WTC11 (cell line): Measurements from ENCODE around the gene NET1. TPM values are rescaled to one million over a fixed set of nuclear protein-coding genes. Genes with fewer than 3 reads are reported as not detected.

ENCODE experiments used
- ATAC-seq: fragments of 200-7000 bp; cut with Tn5 transposase; 2 replicates; pipeline ENCODE4 v1.10.0; 2021; ENCODE audit warnings: mild to moderate bottlenecking, moderate library complexity
- CTCF ChIA-PET: fragments of 300-600 bp; sonication (Branson Sonifier 250); formaldehyde crosslinking; loops from one replicate; lab custom pipeline; 2021; ENCODE audit warnings: antibody characterized with exemption; lab: Charles Lee
- POLR2A ChIA-PET: fragments of 350-600 bp; sonication (Branson Sonifier 250); formaldehyde crosslinking; loops from one replicate; lab custom pipeline; 2021; ENCODE audit warnings: antibody characterized with exemption; lab: Charles Lee
- DNase-seq: peaks from one replicate; pipeline ENCODE4 v3.0.0; 2021; ENCODE audit warnings: low spot score
- H3K27ac Mint-ChIP-seq: 2 replicates; pipeline ENCODE4 v1.8.0; 2021; ENCODE audit warnings: mixed read lengths
- H3K27me3 Mint-ChIP-seq: 2 replicates; pipeline ENCODE4 v1.8.0; 2021; ENCODE audit warnings: low read depth, mild to moderate bottlenecking, moderate library complexity, mixed read lengths
- H3K36me3 Mint-ChIP-seq: 2 replicates; pipeline ENCODE4 v1.8.0; 2021; ENCODE audit warnings: mixed read lengths
- H3K4me1 Mint-ChIP-seq: 2 replicates; pipeline ENCODE4 v1.8.0; 2022; ENCODE audit warnings: mixed read lengths
- H3K4me3 Mint-ChIP-seq: 2 replicates; pipeline ENCODE4 v1.8.0; 2021; ENCODE audit warnings: mild to moderate bottlenecking, moderate library complexity, mixed read lengths
- H3K9me3 Mint-ChIP-seq: 2 replicates; pipeline ENCODE4 v1.8.0; 2021; ENCODE audit warnings: mixed read lengths
- CREM ChIP-seq: sonication (generic); formaldehyde crosslinking; IDR thresholded peaks from 2 replicates; pipeline ENCODE4 v1.8.1; 2022; ENCODE audit warnings: mild to moderate bottlenecking, missing genetic modification reagents, moderate library complexity
- E2F5 ChIP-seq: sonication (generic); formaldehyde crosslinking; IDR thresholded peaks from 2 replicates; pipeline ENCODE4 v1.8.1; 2022; ENCODE audit warnings: mild to moderate bottlenecking, moderate library complexity, missing genetic modification reagents
- ELF4 ChIP-seq: sonication (generic); formaldehyde crosslinking; IDR thresholded peaks from 2 replicates; pipeline ENCODE4 v1.8.1; 2022; ENCODE audit warnings: low read depth, mild to moderate bottlenecking, moderate library complexity, missing genetic modification reagents
- EMX1 ChIP-seq: fragments of 250-450 bp; sonication (Bioruptor Pico); IDR thresholded peaks from 2 replicates; pipeline ENCODE4 v1.8.0; 2021; ENCODE audit warnings: mild to moderate bottlenecking
- FOXJ3 ChIP-seq: sonication (generic); formaldehyde crosslinking; IDR thresholded peaks from 2 replicates; pipeline ENCODE4 v1.9.0; 2021; ENCODE audit warnings: missing genetic modification reagents, mild to moderate bottlenecking, borderline replicate concordance
- GRHL2 ChIP-seq: fragments of 250-450 bp; sonication (Bioruptor Pico); IDR thresholded peaks from 2 replicates; pipeline ENCODE4 v1.8.0; 2022; ENCODE audit warnings: mild to moderate bottlenecking, moderate library complexity; ENCODE audit not compliant: insufficient replicate concordance, severe bottlenecking
- IRF1 ChIP-seq: sonication (generic); formaldehyde crosslinking; IDR thresholded peaks from 2 replicates; pipeline ENCODE4 v1.8.0; 2023; ENCODE audit warnings: missing genetic modification reagents
- JUN ChIP-seq: sonication (generic); formaldehyde crosslinking; IDR thresholded peaks from 2 replicates; pipeline ENCODE4 v1.8.0; 2023; ENCODE audit warnings: mild to moderate bottlenecking, missing genetic modification reagents
- NR1H2 ChIP-seq: sonication (generic); formaldehyde crosslinking; IDR thresholded peaks from 2 replicates; pipeline ENCODE4 v1.9.0; 2021; ENCODE audit warnings: mild to moderate bottlenecking, moderate library complexity, missing genetic modification reagents
- NR2C2 ChIP-seq: sonication (generic); formaldehyde crosslinking; IDR thresholded peaks from 2 replicates; pipeline ENCODE4 v1.8.0; 2022; ENCODE audit warnings: mild to moderate bottlenecking, missing genetic modification reagents
- NR3C1 ChIP-seq: sonication (generic); formaldehyde crosslinking; conservative IDR thresholded peaks from 2 replicates; pipeline ENCODE4 v1.8.1; 2023; ENCODE audit warnings: low read depth, mild to moderate bottlenecking, missing genetic modification reagents
- PRDM15 ChIP-seq: sonication (generic); formaldehyde crosslinking; IDR thresholded peaks from 2 replicates; pipeline ENCODE4 v1.8.0; 2022; ENCODE audit warnings: missing genetic modification reagents
- PREB ChIP-seq: sonication (generic); formaldehyde crosslinking; IDR thresholded peaks from 2 replicates; pipeline ENCODE4 v1.8.1; 2022; ENCODE audit warnings: mild to moderate bottlenecking, missing genetic modification reagents, moderate library complexity, borderline replicate concordance
- RORB ChIP-seq: fragments of 250-450 bp; sonication (Bioruptor Pico); IDR thresholded peaks from 2 replicates; pipeline ENCODE4 v1.9.0; 2021; ENCODE audit warnings: mild to moderate bottlenecking
- SMAD4 ChIP-seq: sonication (generic); formaldehyde crosslinking; IDR thresholded peaks from 2 replicates; pipeline ENCODE4 v1.8.0; 2022; ENCODE audit warnings: mild to moderate bottlenecking, missing genetic modification reagents
- SOX15 ChIP-seq: fragments of 250-450 bp; sonication (Bioruptor Pico); IDR thresholded peaks from 2 replicates; pipeline ENCODE4 v1.9.0; 2021; ENCODE audit warnings: mild to moderate bottlenecking
- TEAD1 ChIP-seq: sonication (generic); formaldehyde crosslinking; IDR thresholded peaks from 2 replicates; pipeline ENCODE4 v1.8.0; 2022; ENCODE audit warnings: mild to moderate bottlenecking, missing genetic modification reagents
- TEAD4 ChIP-seq: sonication (generic); formaldehyde crosslinking; IDR thresholded peaks from 2 replicates; pipeline ENCODE4 v1.8.0; 2022; ENCODE audit warnings: mild to moderate bottlenecking, missing genetic modification reagents
- ZBTB21 ChIP-seq: sonication (generic); formaldehyde crosslinking; IDR thresholded peaks from 2 replicates; pipeline ENCODE4 v1.8.1; 2023; ENCODE audit warnings: mild to moderate bottlenecking, missing genetic modification reagents, borderline replicate concordance
- ZMAT4 ChIP-seq: fragments of 250-450 bp; sonication (Bioruptor Pico); IDR thresholded peaks from 2 replicates; pipeline ENCODE4 v1.9.0; 2021; ENCODE audit warnings: mild to moderate bottlenecking
- ZNF121 ChIP-seq: sonication (generic); formaldehyde crosslinking; IDR thresholded peaks from 2 replicates; pipeline ENCODE4 v1.8.0; 2023; ENCODE audit warnings: missing genetic modification reagents
- ZNF423 ChIP-seq: fragments of 250-450 bp; sonication (Bioruptor Pico); IDR thresholded peaks from 2 replicates; pipeline ENCODE4 v2.1.2; 2022; ENCODE audit warnings: mild to moderate bottlenecking, moderate library complexity
- ZNF671 ChIP-seq: fragments of 250-450 bp; sonication (Bioruptor Pico); IDR thresholded peaks from 2 replicates; pipeline ENCODE4 v1.8.0; 2021; ENCODE audit warnings: mild to moderate bottlenecking
- total RNA-seq: library from RNA; stranded (reverse); gene quantifications from 3 replicates; pipeline ENCODE4 v1.2.3, GENCODE V29; 2021
- TF ChIP-seq, protein P1 (sequence below): fragments of 250-450 bp; sonication (Bioruptor Pico); IDR thresholded peaks from 2 replicates; pipeline ENCODE4 v1.9.0; 2021; ENCODE audit warnings: moderate library complexity, mild to moderate bottlenecking, inconsistent platforms, borderline replicate concordance
- TF ChIP-seq, protein P2 (sequence below): sonication (generic); formaldehyde crosslinking; conservative IDR thresholded peaks from 2 replicates; pipeline ENCODE4 v1.8.1; 2022; ENCODE audit warnings: mild to moderate bottlenecking, missing genetic modification reagents
- TF ChIP-seq, protein P3 (sequence below): sonication (generic); formaldehyde crosslinking; IDR thresholded peaks from 2 replicates; pipeline ENCODE4 v1.8.1; 2023; ENCODE audit warnings: mild to moderate bottlenecking, moderate library complexity, missing genetic modification reagents

NET1 gene
- total RNA-seq, 1 experiment from 2014 or later: 85.4 TPM

- DNase-seq: no peak
- ChIA-PET POLR2A (no interaction called here), CTCF (no interaction called here)
- ATAC-seq: no peak
- Mint-ChIP-seq H3K27ac (no peak overlapping the region), H3K4me3 (no peak overlapping the region), H3K9me3 (peaks cover 14% of the 10 kb centered on the region), H3K27me3 (peaks cover under 1% of the 10 kb centered on the region; the same call in 1 of the 2 replicates), H3K36me3 (peaks cover 14% of the 10 kb centered on the region), H3K4me1 (0 out of 2 replicates have a peak, but pooled peaks cover 5% of the 10 kb centered on the region)
- TF ChIP-seq ZMAT4 (CRISPR knock-in tag) (no peak), IRF1 (CRISPR knock-in tag) (no peak), NR3C1 (CRISPR knock-in tag) (no peak), ZNF671 (CRISPR knock-in tag) (no peak), SOX15 (no peak), ELF4 (no peak), NR2C2 (no peak), CREM (no peak), EMX1 (CRISPR knock-in tag) (no peak), FOXJ3 (CRISPR knock-in tag) (no peak), PRDM15 (CRISPR knock-in tag) (no peak), PREB (no peak), SMAD4 (no peak), ZNF423 (CRISPR knock-in tag) (no peak), JUN (CRISPR knock-in tag) (no peak), ZNF121 (no peak), TEAD4 (no peak)
- TF ChIP-seq, protein P1, sequence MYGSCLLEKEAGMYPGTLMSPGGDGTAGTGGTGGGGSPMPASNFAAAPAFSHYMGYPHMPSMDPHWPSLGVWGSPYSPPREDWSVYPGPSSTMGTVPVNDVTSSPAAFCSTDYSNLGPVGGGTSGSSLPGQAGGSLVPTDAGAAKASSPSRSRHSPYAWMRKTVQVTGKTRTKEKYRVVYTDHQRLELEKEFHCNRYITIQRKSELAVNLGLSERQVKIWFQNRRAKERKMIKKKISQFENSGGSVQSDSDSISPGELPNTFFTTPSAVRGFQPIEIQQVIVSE: no peak
- TF ChIP-seq, protein P2, sequence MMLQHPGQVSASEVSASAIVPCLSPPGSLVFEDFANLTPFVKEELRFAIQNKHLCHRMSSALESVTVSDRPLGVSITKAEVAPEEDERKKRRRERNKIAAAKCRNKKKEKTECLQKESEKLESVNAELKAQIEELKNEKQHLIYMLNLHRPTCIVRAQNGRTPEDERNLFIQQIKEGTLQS (CRISPR knock-in tag): no peak
Observed at GRCh38 chr10:5496261-5497250, 84.2 kb downstream of the NET1 start.

GRCh38 chr10:5497289-5497688, 84.9 kb downstream of the NET1 start:
- Mint-ChIP-seq H3K4me1 (0 out of 2 replicates have a peak, but pooled peaks cover 5% of the 10 kb centered on the region), H3K27me3 (no peaks in the 10 kb centered on the region), H3K9me3 (peaks cover 7% of the 10 kb centered on the region), H3K4me3 (no peak overlapping the region), H3K27ac (no peak overlapping the region), H3K36me3 (peaks cover 7% of the 10 kb centered on the region)
- POLR2A ChIA-PET: no interaction called here
- ATAC-seq (no peak), DNase-seq (no peak)
- CTCF ChIA-PET: no interaction called here
- TF ChIP-seq NR3C1 (CRISPR knock-in tag) (no peak), TEAD1 (no peak), E2F5 (CRISPR knock-in tag) (no peak), ZBTB21 (CRISPR knock-in tag) (no peak), NR2C2 (no peak), RORB (no peak), NR1H2 (CRISPR knock-in tag) (no peak), GRHL2 (CRISPR knock-in tag) (no peak)
- TF ChIP-seq, protein P3, sequence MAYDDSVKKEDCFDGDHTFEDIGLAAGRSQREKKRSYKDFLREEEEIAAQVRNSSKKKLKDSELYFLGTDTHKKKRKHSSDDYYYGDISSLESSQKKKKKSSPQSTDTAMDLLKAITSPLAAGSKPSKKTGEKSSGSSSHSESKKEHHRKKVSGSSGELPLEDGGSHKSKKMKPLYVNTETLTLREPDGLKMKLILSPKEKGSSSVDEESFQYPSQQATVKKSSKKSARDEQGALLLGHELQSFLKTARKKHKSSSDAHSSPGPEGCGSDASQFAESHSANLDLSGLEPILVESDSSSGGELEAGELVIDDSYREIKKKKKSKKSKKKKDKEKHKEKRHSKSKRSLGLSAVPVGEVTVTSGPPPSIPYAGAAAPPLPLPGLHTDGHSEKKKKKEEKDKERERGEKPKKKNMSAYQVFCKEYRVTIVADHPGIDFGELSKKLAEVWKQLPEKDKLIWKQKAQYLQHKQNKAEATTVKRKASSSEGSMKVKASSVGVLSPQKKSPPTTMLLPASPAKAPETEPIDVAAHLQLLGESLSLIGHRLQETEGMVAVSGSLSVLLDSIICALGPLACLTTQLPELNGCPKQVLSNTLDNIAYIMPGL (CRISPR knock-in tag): no peak
